HepG2 (cell line): ENCODE results near the gene GBGT1. TPM values are rescaled to one million over a fixed set of nuclear protein-coding genes. Genes with fewer than 3 reads are reported as not detected.

Source experiments
- FOXC1 ChIP-seq: sonication (generic); formaldehyde crosslinking; IDR thresholded peaks from 2 replicates; pipeline ENCODE4 v1.8.0; 2022; ENCODE audit warnings: mild to moderate bottlenecking, missing genetic modification reagents, borderline replicate concordance
- HDAC1 ChIP-seq: sonication (generic); formaldehyde crosslinking; IDR thresholded peaks from 2 replicates; pipeline ENCODE4 v1.5.1; 2020; ENCODE audit warnings: mild to moderate bottlenecking, missing genetic modification reagents
- LCORL ChIP-seq, 2 experiments: fragments of 450-650 bp in 1 of 2; sonication (generic) in 1 of 2; formaldehyde crosslinking in 1 of 2; IDR thresholded peaks; 2 replicates each; pipeline versions ENCODE4 v1.5.0 to v1.6.1; 2017 to 2020; ENCODE audit warnings: antibody characterized with exemption in 1 of 2, missing genetic modification reagents in 1 of 2
- MAZ ChIP-seq, 2 experiments: sonication (generic) in 1 of 2; formaldehyde crosslinking in 1 of 2; IDR thresholded peaks; 2 replicates each; pipeline versions ENCODE4 v1.5.0 to v1.6.1; 2012 to 2020; ENCODE audit warnings: low read depth in 2 of 2, mild to moderate bottlenecking in 2 of 2, borderline replicate concordance in 1 of 2, improper control_type of control experiment in 1 of 2, low read length in 1 of 2, missing genetic modification reagents in 1 of 2, moderate library complexity in 1 of 2
- NCOA5 ChIP-seq: sonication (generic); formaldehyde crosslinking; IDR thresholded peaks from 2 replicates; pipeline ENCODE4 v1.4.0; 2020; ENCODE audit warnings: missing genetic modification reagents
- SP4 ChIP-seq: sonication (generic); formaldehyde crosslinking; IDR thresholded peaks from 2 replicates; pipeline ENCODE4 v1.8.1; 2023; ENCODE audit warnings: mild to moderate bottlenecking, missing genetic modification reagents
- ZMYM4 ChIP-seq: sonication (generic); formaldehyde crosslinking; IDR thresholded peaks from 2 replicates; pipeline ENCODE4 v1.8.1; 2023; ENCODE audit warnings: mild to moderate bottlenecking, missing genetic modification reagents
- ZNF12 ChIP-seq: sonication (generic); formaldehyde crosslinking; IDR thresholded peaks from 2 replicates; pipeline ENCODE4 v1.5.0; 2020; ENCODE audit warnings: missing genetic modification reagents
- ZNF225 ChIP-seq: sonication (generic); formaldehyde crosslinking; IDR thresholded peaks from 2 replicates; pipeline ENCODE4 v1.4.0; 2020; ENCODE audit warnings: mild to moderate bottlenecking, missing genetic modification reagents
- ZNF34 ChIP-seq: sonication (generic); formaldehyde crosslinking; IDR thresholded peaks from 2 replicates; pipeline ENCODE4 v1.4.0; 2020; ENCODE audit warnings: mild to moderate bottlenecking, missing genetic modification reagents, borderline replicate concordance
- ZNF451 ChIP-seq: sonication (generic); formaldehyde crosslinking; IDR thresholded peaks from 2 replicates; pipeline ENCODE4 v1.5.0; 2020; ENCODE audit warnings: mild to moderate bottlenecking, missing genetic modification reagents
- ZNF510 ChIP-seq: sonication (generic); formaldehyde crosslinking; IDR thresholded peaks from 2 replicates; pipeline ENCODE4 v1.4.0; 2020; ENCODE audit warnings: low read depth, mild to moderate bottlenecking, missing genetic modification reagents
- ZNF619 ChIP-seq: sonication (generic); formaldehyde crosslinking; IDR thresholded peaks from 2 replicates; pipeline ENCODE4 v1.4.0; 2020; ENCODE audit warnings: mild to moderate bottlenecking, missing genetic modification reagents
- polyA plus RNA-seq, 8 experiments: library from polyadenylated mRNA; depleted of rRNA in 3 of 8; stranded (reverse) in 7 of 8; unstranded in 1 of 8; fragments of >200 nt; fragmentation: Illumina TruSeq in 4 of 8; extraction: Trizol in 4 of 8; gene quantifications; 2 replicates each; pipeline versions ENCODE4 v1.2.1 to v1.2.3, GENCODE V29; 2011 to 2016; ENCODE audit warnings: low read depth in 4 of 8, missing spikeins in 1 of 8, mixed read lengths in 1 of 8; ENCODE audit not compliant: insufficient read depth in 1 of 8
- total RNA-seq, 5 experiments: library from RNA; depleted of rRNA; stranded (reverse); fragments of >200 nt; fragmentation: Illumina TruSeq; extraction: Trizol; gene quantifications; 2 replicates each; pipeline ENCODE4 v1.2.3, GENCODE V29; 2016; ENCODE audit warnings: low read depth in 1 of 5
- TF ChIP-seq, protein P1 (sequence below): IDR thresholded peaks from 2 replicates; pipeline ENCODE4 v1.6.1; 2016
- TF ChIP-seq, protein P2 (sequence below): sonication (generic); formaldehyde crosslinking; IDR thresholded peaks from 2 replicates; pipeline ENCODE4 v1.4.0; 2020; ENCODE audit warnings: mild to moderate bottlenecking, missing genetic modification reagents, borderline replicate concordance
- TF ChIP-seq, protein P3 (sequence below): sonication (generic); formaldehyde crosslinking; IDR thresholded peaks from 2 replicates; pipeline ENCODE4 v1.4.0; 2020; ENCODE audit warnings: mild to moderate bottlenecking, missing genetic modification reagents
- TF ChIP-seq, protein P4 (sequence below): sonication (generic); formaldehyde crosslinking; conservative IDR thresholded peaks from 2 replicates; pipeline ENCODE4 v1.8.0; 2022; ENCODE audit warnings: mild to moderate bottlenecking, moderate library complexity, missing genetic modification reagents
- TF ChIP-seq, protein P5 (sequence below): IDR thresholded peaks from 2 replicates; pipeline ENCODE4 v1.6.1; 2018; ENCODE audit warnings: missing genetic modification reagents, mild to moderate bottlenecking, missing compliant biosample characterization
- TF ChIP-seq, protein P6 (sequence below): sonication (generic); formaldehyde crosslinking; IDR thresholded peaks from 2 replicates; pipeline ENCODE4 v1.8.1; 2023; ENCODE audit warnings: mild to moderate bottlenecking, moderate library complexity, missing genetic modification reagents

GBGT1 gene
- total and polyA plus RNA-seq, 2 of the 13 experiments (the other 11 are each of a cell fraction or from before 2014, with no cell fraction given) = not detected

DNA sequence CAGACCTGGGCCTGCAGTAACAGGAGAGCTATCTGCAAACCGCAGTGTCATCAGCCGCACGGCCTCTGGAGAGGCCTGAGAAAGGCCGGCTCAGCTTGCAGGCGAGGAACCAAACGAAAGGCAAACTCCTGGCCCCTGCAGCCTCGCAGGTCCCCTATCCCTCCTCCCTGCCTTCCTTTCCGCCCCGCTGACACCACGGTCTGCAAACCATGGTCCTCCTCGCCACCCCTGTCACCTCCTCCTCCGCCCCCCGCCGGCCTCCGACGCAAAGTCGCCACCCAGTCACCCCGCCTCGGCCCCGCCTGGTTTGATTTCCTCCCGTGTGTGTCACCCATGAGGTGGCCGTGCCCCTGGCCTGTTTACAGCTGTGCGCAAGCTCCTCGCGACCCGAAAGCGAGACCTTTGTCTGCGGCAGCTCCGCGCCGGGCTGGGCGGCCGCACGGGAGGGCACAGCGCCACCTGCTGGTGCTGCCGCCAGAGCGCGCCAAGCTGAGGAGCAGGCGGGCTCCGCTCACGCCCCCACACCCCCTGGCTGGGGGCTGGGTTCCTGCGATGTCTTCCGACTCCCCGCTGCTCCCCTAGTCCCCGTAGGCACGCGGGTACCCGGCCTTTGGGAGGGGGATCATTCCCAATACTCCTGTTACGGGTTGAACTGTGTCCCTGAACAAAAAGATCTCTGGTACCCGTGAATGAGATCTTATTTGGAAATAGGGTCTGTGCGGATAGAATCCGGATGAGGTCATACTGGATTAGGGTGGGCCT, 19.4 kb downstream of the GBGT1 start (continued):
- TF ChIP-seq, protein P1, sequence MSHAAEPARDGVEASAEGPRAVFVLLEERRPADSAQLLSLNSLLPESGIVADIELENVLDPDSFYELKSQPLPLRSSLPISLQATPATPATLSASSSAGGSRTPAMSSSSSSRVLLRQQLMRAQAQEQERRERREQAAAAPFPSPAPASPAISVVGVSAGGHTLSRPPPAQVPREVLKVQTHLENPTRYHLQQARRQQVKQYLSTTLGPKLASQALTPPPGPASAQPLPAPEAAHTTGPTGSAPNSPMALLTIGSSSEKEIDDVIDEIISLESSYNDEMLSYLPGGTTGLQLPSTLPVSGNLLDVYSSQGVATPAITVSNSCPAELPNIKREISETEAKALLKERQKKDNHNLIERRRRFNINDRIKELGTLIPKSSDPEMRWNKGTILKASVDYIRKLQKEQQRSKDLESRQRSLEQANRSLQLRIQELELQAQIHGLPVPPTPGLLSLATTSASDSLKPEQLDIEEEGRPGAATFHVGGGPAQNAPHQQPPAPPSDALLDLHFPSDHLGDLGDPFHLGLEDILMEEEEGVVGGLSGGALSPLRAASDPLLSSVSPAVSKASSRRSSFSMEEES (CRISPR knock-in tag) = peak; percentile 62
- TF ChIP-seq ZNF451 (CRISPR knock-in tag) (peak; percentile 45; the same call in 1 of the 2 replicates), ZMYM4 (CRISPR knock-in tag) (peak; percentile 18; the same call in 1 of the 2 replicates), ZNF510 (CRISPR knock-in tag) (0 out of 2 replicates have a peak, but pooled peaks have one; percentile 56), MAZ (IDR thresholded peaks at IDR 0.05; ENCODE audit: borderline replicate concordance, low read depth, low read length) (peak; percentile 83), MAZ (CRISPR knock-in tag; IDR thresholded peaks at IDR 0.05; ENCODE audit: low read depth) (peak; percentile 91), ZNF619 (CRISPR knock-in tag) (0 out of 2 replicates have a peak, but pooled peaks have one; percentile 15), LCORL (IDR thresholded peaks at IDR 0.05) (no peak), LCORL (CRISPR knock-in tag; IDR thresholded peaks at IDR 0.05) (peak; percentile 87), HDAC1 (CRISPR knock-in tag) (peak; percentile 96), ZNF225 (CRISPR knock-in tag) (0 out of 2 replicates have a peak, but pooled peaks have one; percentile 14), ZNF34 (CRISPR knock-in tag) (0 out of 2 replicates have a peak, but pooled peaks have one; percentile 29), ZNF12 (CRISPR knock-in tag) (no peak), NCOA5 (no peak), FOXC1 (peak; percentile 61; the same call in 1 of the 2 replicates), SP4 (CRISPR knock-in tag) (peak; percentile 57; the same call in 1 of the 2 replicates)
- TF ChIP-seq, protein P2, sequence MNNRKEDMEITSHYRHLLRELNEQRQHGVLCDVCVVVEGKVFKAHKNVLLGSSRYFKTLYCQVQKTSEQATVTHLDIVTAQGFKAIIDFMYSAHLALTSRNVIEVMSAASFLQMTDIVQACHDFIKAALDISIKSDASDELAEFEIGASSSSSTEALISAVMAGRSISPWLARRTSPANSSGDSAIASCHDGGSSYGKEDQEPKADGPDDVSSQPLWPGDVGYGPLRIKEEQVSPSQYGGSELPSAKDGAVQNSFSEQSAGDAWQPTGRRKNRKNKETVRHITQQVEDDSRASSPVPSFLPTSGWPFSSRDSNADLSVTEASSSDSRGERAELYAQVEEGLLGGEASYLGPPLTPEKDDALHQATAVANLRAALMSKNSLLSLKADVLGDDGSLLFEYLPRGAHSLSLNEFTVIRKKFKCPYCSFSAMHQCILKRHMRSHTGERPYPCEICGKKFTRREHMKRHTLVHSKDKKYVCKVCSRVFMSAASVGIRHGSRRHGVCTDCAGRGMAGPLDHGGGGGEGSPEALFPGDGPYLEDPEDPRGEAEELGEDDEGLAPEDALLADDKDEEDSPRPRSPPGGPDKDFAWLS = 0 out of 2 replicates have a peak, but pooled peaks have one; percentile 43
- TF ChIP-seq, protein P3, sequence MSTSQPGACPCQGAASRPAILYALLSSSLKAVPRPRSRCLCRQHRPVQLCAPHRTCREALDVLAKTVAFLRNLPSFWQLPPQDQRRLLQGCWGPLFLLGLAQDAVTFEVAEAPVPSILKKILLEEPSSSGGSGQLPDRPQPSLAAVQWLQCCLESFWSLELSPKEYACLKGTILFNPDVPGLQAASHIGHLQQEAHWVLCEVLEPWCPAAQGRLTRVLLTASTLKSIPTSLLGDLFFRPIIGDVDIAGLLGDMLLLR (CRISPR knock-in tag) = peak; percentile 67; the same call in 1 of the 2 replicates
- TF ChIP-seq, protein P4, sequence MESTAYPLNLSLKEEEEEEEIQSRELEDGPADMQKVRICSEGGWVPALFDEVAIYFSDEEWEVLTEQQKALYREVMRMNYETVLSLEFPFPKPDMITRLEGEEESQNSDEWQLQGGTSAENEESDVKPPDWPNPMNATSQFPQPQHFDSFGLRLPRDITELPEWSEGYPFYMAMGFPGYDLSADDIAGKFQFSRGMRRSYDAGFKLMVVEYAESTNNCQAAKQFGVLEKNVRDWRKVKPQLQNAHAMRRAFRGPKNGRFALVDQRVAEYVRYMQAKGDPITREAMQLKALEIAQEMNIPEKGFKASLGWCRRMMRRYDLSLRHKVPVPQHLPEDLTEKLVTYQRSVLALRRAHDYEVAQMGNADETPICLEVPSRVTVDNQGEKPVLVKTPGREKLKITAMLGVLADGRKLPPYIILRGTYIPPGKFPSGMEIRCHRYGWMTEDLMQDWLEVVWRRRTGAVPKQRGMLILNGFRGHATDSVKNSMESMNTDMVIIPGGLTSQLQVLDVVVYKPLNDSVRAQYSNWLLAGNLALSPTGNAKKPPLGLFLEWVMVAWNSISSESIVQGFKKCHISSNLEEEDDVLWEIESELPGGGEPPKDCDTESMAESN (CRISPR knock-in tag) = peak; percentile 79
- TF ChIP-seq, protein P5, sequence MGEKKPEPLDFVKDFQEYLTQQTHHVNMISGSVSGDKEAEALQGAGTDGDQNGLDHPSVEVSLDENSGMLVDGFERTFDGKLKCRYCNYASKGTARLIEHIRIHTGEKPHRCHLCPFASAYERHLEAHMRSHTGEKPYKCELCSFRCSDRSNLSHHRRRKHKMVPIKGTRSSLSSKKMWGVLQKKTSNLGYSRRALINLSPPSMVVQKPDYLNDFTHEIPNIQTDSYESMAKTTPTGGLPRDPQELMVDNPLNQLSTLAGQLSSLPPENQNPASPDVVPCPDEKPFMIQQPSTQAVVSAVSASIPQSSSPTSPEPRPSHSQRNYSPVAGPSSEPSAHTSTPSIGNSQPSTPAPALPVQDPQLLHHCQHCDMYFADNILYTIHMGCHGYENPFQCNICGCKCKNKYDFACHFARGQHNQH (CRISPR knock-in tag) = no peak
- TF ChIP-seq, protein P6, sequence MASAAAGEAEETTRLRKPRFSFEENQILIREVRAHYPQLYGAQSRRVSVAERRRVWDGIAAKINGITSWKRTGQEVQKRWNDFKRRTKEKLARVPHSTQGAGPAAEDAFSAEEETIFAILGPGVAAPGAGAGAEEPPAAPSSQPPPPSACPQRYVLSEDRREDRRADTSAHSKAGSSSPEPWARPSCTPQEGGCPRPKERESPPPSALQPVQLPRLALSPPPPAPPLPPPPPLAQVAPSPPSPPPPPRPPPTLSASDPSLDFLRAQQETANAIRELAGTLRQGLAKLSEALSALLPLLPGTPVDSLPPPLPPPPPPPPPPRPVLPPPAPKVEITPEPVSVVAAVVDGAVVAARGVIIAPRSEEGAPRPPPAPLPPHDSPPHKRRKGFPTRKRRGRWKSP (CRISPR knock-in tag) = peak; percentile 87; the same call in 1 of the 2 replicates
